Fibroblast of mammary gland (primary cell): ENCODE data around the gene RNF146.
"Not testable (repeated sequence)": the region's sequence is repeated elsewhere in the genome, so short reads cannot be mapped to it uniquely, and the experiment has no call there.

Experiments
- DNase-seq: peaks from one replicate; pipeline ENCODE4 v3.0.0-alpha.2; 2010; ENCODE audit warnings: low read depth
- H3K4me3 ChIP-seq: 2 replicates; pipeline ENCODE4 v1.5.1; 2011; ENCODE audit warnings: low read depth, mild to moderate bottlenecking, low read length, moderate library complexity; ENCODE audit not compliant: control insufficient read depth
- TF ChIP-seq, protein P1 (sequence below): conservative IDR thresholded peaks from 2 replicates; pipeline ENCODE4 v1.5.1; 2011; ENCODE audit warnings: low read depth, low read length, inconsistent platforms; ENCODE audit not compliant: control insufficient read depth, insufficient read depth

RNF146 gene

DNA sequence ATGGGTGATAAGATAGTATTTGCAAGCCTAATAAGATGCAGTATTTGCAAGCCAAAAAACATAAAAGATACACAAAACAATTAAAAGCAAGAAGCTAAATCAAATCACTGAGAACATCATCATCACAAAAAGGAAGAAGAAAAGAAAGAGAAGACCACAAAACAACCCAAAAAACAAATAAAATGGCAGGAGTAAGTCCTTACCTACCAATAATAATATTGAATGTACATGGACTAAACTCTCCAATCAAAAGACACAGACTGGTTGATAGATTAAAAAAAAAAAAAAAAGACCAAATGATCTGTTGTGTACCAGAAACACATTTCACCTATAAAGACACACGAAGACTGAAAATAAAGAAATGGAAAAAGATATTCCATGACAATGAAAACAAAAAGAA lies 39.1 kb downstream of the RNF146 start:
- no peak for DNase-seq
- TF ChIP-seq, protein P1, sequence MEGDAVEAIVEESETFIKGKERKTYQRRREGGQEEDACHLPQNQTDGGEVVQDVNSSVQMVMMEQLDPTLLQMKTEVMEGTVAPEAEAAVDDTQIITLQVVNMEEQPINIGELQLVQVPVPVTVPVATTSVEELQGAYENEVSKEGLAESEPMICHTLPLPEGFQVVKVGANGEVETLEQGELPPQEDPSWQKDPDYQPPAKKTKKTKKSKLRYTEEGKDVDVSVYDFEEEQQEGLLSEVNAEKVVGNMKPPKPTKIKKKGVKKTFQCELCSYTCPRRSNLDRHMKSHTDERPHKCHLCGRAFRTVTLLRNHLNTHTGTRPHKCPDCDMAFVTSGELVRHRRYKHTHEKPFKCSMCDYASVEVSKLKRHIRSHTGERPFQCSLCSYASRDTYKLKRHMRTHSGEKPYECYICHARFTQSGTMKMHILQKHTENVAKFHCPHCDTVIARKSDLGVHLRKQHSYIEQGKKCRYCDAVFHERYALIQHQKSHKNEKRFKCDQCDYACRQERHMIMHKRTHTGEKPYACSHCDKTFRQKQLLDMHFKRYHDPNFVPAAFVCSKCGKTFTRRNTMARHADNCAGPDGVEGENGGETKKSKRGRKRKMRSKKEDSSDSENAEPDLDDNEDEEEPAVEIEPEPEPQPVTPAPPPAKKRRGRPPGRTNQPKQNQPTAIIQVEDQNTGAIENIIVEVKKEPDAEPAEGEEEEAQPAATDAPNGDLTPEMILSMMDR, result no peak
- H3K4me3 ChIP-seq, result no peak overlapping the region

DNA sequence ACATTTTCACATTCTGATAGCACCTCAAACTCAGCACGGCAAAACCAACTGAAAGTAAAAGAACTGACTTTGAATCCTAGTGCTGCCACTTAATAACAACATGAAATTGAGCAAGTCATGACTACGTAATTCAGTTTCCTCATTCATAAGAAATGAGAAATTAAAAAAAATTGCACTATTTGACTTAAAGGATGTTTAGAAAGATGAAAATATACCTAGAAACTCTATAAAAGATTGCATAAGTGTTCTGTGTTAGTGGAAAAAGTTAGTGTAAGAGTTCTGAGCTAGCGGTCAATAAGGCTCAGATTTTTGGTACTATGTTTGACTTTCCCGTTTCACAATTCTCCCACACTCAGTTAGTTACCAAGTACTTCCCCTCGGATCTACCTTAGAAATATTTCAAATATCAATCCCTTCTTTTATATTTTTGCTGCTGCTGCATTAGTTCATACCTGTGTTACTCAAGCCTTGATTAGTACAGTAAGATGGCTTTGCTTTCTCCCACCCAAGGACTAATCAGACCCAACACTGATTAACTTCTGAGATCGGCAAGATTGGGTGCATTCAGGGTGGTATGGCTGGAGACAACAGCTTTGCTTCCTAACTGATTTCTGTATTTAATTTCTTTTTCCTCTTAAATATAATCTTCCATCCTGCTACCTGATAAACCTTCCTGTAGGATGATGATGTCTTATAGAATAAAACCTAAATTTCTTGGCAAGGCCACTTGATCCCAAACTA lies 50.9 kb downstream of the RNF146 start:
- H3K4me3 ChIP-seq, result no peak overlapping the region
- TF ChIP-seq, protein P1, result no peak
- DNase-seq, result no peak

DNA sequence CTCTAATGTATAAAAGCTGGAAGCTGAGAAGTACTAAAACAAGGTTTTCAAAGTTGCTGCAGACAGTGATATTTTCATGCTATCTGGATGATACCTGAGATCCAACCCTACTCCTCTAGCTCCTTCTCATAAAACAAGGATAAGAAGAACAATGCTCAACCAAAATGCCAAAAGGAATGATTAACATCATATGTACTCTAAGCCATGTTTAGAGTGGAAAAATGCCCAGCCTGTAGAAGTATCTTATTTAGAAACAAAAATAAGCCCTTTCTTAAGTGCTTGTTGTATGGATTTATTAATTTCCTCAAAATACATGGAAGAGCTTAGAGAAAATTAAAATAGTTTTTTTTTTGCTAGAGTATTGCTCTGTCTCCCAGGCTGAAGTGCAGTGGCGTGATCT lies 53.0 kb downstream of the RNF146 start:
- no peak for DNase-seq
- TF ChIP-seq, protein P1, result no peak

DNA sequence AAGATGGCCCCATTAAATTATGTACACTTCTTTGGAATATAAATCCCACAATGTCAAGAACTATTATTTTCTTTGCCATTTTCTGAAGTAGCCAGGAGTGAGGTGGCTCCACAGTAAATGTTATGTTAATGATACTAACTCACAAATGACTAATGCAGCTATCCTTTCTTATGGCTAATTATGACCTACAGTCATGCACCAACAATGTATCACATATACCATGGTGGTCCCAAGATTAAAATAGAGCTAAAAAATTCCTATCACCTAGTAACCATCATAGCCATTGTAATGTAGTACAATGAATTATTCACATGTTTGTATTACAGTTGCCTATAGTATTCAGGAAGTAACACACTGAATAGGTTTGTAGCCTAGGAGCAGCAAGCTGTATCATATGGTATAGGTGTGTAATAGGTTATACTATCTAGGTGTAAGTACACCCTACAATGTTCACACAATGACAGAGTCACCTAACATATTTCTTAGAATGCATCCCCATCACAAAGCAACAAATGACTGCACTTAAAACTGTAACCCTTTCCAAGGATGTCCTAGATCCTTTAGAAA lies 61.5 kb downstream of the RNF146 start:
- peak; percentile 15 for DNase-seq
- TF ChIP-seq, protein P1, result no peak
- H3K4me3 ChIP-seq, result no peak overlapping the region

More for the DNA sequence above, 53.0 kb downstream of the RNF146 start:
- H3K4me3 ChIP-seq, result no peak overlapping the region

DNA sequence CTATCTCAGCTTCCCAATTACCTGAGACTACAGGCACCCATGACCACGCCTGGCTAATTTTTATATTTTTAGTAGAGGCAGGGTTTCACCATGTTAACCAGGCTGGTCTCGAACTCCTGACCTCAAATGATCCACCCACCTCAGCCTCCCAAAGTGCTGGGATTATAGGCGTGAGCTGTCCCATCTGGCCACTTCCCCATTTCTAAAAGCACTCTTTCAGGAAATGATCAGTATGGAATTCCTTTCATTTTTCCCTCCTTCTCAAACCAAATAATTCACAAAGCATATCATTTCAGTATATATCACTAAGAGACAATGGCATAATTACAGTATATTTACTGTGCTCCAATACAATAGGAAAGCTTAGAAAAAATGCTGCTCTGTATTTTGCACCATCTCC lies 64.6 kb downstream of the RNF146 start:
- not testable (repeated sequence) for H3K4me3 ChIP-seq, DNase-seq

DNA sequence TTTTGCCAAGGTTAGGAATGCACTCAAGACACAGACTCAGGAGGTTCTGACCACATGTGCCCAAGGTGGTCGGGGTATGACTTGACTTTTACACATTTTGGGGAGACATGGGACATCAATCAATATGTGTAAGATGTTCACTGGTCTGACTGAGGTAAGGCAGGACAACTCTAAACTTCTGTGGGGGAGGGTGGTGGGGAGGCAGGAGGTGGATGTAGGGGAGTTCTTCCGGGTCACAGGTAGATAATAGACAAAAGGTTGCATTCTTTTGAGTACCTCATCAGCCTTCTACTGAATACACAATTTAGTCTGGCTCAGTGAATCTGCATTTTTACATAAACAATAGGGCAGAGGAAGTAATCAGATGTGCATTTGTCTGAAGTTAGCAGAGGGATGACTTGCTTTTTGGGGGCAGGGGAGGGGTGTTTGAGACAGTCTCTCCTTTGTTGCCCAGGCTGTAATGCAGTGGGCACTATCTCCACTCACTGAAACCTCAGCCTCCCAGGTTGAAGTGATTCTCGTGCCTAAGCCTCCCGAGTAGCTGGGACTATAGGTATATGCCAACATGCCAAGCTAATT lies 65.8 kb downstream of the RNF146 start:
- TF ChIP-seq, protein P1, result no peak

More for the DNA sequence above, 65.8 kb downstream of the RNF146 start:
- no peak overlapping the region for H3K4me3 ChIP-seq
- no peak for DNase-seq
